Measurements from ENCODE around the gene TULP3.

DNA sequence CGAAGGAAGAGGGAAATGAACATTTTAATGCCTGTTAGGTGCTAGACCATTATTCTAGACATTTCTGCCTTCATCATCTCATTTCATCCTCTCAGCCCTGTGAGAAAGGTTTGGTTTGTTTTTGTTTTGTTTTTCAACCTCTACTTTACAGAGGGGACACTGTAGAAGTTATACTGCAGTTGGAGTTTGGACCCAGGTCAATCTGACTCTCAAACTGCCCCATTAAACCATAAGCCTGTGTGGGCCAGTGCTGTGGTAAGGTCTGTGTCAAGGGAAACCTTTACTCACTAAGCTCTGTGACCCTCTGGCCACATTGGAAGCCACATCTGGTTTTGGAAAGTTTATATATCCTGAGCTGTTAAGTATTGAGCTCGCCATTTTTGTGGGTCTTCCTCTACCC, 77.0 kb downstream of the TULP3 start:
- TF ChIP-seq, protein P1, sequence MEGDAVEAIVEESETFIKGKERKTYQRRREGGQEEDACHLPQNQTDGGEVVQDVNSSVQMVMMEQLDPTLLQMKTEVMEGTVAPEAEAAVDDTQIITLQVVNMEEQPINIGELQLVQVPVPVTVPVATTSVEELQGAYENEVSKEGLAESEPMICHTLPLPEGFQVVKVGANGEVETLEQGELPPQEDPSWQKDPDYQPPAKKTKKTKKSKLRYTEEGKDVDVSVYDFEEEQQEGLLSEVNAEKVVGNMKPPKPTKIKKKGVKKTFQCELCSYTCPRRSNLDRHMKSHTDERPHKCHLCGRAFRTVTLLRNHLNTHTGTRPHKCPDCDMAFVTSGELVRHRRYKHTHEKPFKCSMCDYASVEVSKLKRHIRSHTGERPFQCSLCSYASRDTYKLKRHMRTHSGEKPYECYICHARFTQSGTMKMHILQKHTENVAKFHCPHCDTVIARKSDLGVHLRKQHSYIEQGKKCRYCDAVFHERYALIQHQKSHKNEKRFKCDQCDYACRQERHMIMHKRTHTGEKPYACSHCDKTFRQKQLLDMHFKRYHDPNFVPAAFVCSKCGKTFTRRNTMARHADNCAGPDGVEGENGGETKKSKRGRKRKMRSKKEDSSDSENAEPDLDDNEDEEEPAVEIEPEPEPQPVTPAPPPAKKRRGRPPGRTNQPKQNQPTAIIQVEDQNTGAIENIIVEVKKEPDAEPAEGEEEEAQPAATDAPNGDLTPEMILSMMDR (conservative IDR thresholded peaks at IDR 0.05 in 1 of 2, IDR thresholded peaks at IDR 0.05 in 1 of 2; ENCODE audit: low read depth in 1 of 2, low read length in 2 of 2): no peak
- no peak for TF ChIP-seq EZH2 (IDR thresholded peaks at IDR 0.05; ENCODE audit: low read length, missing control alignments)
